DOHH2 (cell line): ENCODE data around the gene TCOF1.

Source experiments
- H3F3A ChIP-seq: fragments of 200-600 bp; sonication (generic), shearing (Covaris generic); 2 replicates; pipeline ENCODE4 v1.6.0; 2016; ENCODE audit warnings: antibody characterized with exemption, mild to moderate bottlenecking; ENCODE audit not compliant: control insufficient read depth, insufficient read depth
- H3K27ac ChIP-seq: fragments of 200-600 bp; sonication (generic); 2 replicates; pipeline ENCODE4 v1.5.1; 2014; ENCODE audit warnings: low read depth, mild to moderate bottlenecking, low read length, moderate library complexity
- H3K27me3 ChIP-seq: fragments of 200-600 bp; sonication (generic); 2 replicates; pipeline ENCODE4 v1.6.1; 2014; ENCODE audit warnings: mild to moderate bottlenecking, low read length, mixed read lengths; ENCODE audit not compliant: control insufficient read depth
- H3K36me3 ChIP-seq: fragments of 200-600 bp; sonication (generic); 2 replicates; pipeline ENCODE4 v1.6.1; 2014; ENCODE audit warnings: mild to moderate bottlenecking, low read length, moderate library complexity, mixed read lengths; ENCODE audit not compliant: control insufficient read depth
- H3K4me1 ChIP-seq: fragments of 200-600 bp; sonication (generic); 2 replicates; pipeline ENCODE4 v1.6.1; 2014; ENCODE audit warnings: mild to moderate bottlenecking, low read length, mixed read lengths; ENCODE audit not compliant: control insufficient read depth
- H3K4me2 ChIP-seq: fragments of 200-600 bp; sonication (generic); 2 replicates; pipeline ENCODE4 v1.6.0; 2014; ENCODE audit warnings: mild to moderate bottlenecking, low read length, moderate library complexity
- H3K4me3 ChIP-seq: fragments of 200-600 bp; sonication (generic); 2 replicates; pipeline ENCODE4 v1.5.1; 2014; ENCODE audit warnings: mild to moderate bottlenecking, low read length, mixed read lengths
- H3K79me2 ChIP-seq: fragments of 200-600 bp; sonication (generic); 2 replicates; pipeline ENCODE4 v1.6.1; 2014; ENCODE audit warnings: mild to moderate bottlenecking, low read length, mixed read lengths; ENCODE audit not compliant: control insufficient read depth
- H3K9me2 ChIP-seq: fragments of 200-600 bp; sonication (generic); replicated peaks from 2 replicates; pipeline ENCODE4 v1.6.1; 2014; ENCODE audit warnings: mild to moderate bottlenecking, low read length, mixed read lengths; ENCODE audit not compliant: control insufficient read depth
- H3K9me3 ChIP-seq: fragments of 200-600 bp; sonication (generic); 2 replicates; pipeline ENCODE4 v1.6.1; 2014; ENCODE audit warnings: antibody characterized with exemption, low read length, mixed read lengths; ENCODE audit not compliant: control insufficient read depth, insufficient read depth
- H4K20me1 ChIP-seq: fragments of 200-600 bp; sonication (generic); 2 replicates; pipeline ENCODE4 v1.6.0; 2014; ENCODE audit warnings: low read depth, mild to moderate bottlenecking, antibody characterized with exemption, low read length, moderate library complexity; ENCODE audit not compliant: control insufficient read depth, insufficient read depth
- EZH2phosphoT487 ChIP-seq: fragments of 200-600 bp; sonication (generic); IDR thresholded peaks from 2 replicates; pipeline ENCODE4 v1.6.1; 2017; ENCODE audit warnings: borderline replicate concordance, mild to moderate bottlenecking, antibody characterized with exemption, low read length, moderate library complexity, mixed read lengths
- TF ChIP-seq, protein P1 (sequence below): fragments of 200-600 bp; sonication (generic); IDR thresholded peaks from one replicate; pipeline ENCODE4 v1.5.1; 2014; ENCODE audit warnings: antibody characterized with exemption, mild to moderate bottlenecking, low read depth, low read length; ENCODE audit not compliant: poor library complexity, severe bottlenecking

TCOF1 gene

DNA sequence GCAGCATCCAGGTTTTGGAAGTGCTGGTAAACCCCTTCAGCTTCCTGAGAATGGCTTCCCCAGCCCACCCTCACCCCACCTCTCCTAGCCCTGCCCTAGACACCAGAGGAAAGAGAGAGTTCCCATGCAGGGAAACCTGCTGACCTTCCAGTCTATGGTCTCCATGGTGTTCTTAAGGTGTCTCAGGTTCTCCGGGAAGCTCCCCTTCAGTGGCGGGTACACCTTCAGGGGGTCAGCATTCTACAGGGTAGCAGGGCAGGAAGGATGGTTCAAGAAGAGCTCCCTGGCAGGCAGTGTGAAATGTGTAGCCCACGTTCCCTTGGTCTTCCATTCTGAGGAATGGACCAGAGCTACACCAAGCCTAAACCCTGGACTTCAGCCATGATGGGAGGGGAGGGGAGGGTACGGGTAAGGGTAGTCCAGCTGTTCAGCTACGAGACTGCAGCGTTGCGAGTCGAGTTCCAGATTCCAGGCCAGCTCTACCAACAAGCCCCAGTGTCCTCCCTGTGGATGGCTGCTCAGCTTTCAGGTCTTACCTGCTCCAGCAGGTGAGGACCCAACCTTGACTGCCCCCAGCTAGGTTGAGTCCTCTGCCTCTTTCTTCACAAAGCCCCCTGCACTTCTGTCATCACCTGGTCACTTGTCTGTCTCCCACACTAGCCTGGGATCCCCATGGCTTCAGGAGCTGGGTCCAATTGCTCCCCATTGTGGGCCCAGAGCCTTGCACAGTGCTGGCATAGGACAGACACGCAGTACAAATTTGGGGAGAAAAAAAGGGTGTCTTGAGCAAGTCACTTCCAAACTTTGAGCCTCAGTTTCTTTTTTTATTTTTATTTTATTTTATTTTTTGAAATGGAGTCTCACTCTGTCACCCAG, 47.7 kb downstream of the TCOF1 start:
- Histone ChIP-seq H3K36me3 (peaks cover 99% of the 10 kb centered on the region), H3K79me2 (peaks cover 43% of the 10 kb centered on the region), H3K27me3 (no peaks in the 10 kb centered on the region), H3K9me3 (no peaks in the 10 kb centered on the region), H3F3A (peaks cover 67% of the 10 kb centered on the region), H4K20me1 (peaks cover 20% of the 10 kb centered on the region; the same call in 1 of the 2 replicates), H3K9me2 (no peaks in the 10 kb centered on the region), H3K4me3 (no peak overlapping the region), H3K4me2 (no peak overlapping the region), H3K27ac (no peak overlapping the region), H3K4me1 (peaks cover 48% of the 10 kb centered on the region)
- TF ChIP-seq EZH2phosphoT487 = no peak
- TF ChIP-seq, protein P1, sequence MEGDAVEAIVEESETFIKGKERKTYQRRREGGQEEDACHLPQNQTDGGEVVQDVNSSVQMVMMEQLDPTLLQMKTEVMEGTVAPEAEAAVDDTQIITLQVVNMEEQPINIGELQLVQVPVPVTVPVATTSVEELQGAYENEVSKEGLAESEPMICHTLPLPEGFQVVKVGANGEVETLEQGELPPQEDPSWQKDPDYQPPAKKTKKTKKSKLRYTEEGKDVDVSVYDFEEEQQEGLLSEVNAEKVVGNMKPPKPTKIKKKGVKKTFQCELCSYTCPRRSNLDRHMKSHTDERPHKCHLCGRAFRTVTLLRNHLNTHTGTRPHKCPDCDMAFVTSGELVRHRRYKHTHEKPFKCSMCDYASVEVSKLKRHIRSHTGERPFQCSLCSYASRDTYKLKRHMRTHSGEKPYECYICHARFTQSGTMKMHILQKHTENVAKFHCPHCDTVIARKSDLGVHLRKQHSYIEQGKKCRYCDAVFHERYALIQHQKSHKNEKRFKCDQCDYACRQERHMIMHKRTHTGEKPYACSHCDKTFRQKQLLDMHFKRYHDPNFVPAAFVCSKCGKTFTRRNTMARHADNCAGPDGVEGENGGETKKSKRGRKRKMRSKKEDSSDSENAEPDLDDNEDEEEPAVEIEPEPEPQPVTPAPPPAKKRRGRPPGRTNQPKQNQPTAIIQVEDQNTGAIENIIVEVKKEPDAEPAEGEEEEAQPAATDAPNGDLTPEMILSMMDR = no peak

DNA sequence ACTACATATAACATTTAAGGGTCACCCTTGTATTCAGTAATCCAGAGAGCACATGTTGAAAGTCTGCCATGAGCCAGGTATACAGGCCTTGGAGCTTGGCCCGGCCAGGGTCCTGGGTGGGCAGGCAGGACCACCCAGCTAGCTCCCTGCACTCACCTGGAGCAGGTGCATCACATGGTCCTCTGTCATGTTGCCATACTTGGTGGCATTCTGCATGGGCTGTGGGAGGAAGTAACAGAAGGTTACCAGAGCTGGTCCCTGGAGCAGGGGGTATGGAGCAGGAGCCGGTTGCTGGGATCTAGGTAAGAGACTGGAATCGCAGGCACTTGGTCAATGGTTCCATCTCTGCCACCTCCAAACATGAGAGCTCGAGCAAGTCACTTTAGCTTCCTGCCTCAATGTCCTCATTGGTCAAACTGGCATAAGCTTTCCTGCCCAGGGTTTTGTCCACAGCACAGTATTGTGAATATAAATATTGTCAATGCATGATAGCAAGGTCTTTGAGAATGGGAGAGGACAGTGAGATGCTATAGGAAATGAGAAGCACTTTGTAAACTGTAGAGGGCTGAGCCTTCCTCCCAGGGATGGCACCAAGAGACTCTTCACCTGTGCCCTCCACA, 48.7 kb downstream of the TCOF1 start:
- H3K9me3 ChIP-seq = no peaks in the 10 kb centered on the region
- no peak overlapping the region for H3K4me3 ChIP-seq
- H3K36me3 ChIP-seq = peaks cover 98% of the 10 kb centered on the region
- TF ChIP-seq EZH2phosphoT487 = no peak
- TF ChIP-seq, protein P1 = no peak
- H3K4me1 ChIP-seq = peaks cover 50% of the 10 kb centered on the region
- H3K27ac ChIP-seq = 0 out of 2 replicates have a peak overlapping the region, but pooled peaks have one; percentile 19
- H3K9me2 ChIP-seq = no peaks in the 10 kb centered on the region
- peak overlapping the region; percentile 7; the same call in 1 of the 2 replicates for H3K4me2 ChIP-seq
- peaks cover 52% of the 10 kb centered on the region for H3K79me2 ChIP-seq
- H3K27me3 ChIP-seq = no peaks in the 10 kb centered on the region
- H3F3A ChIP-seq = peaks cover 65% of the 10 kb centered on the region
- peaks cover 23% of the 10 kb centered on the region; the same call in 1 of the 2 replicates for H4K20me1 ChIP-seq

DNA sequence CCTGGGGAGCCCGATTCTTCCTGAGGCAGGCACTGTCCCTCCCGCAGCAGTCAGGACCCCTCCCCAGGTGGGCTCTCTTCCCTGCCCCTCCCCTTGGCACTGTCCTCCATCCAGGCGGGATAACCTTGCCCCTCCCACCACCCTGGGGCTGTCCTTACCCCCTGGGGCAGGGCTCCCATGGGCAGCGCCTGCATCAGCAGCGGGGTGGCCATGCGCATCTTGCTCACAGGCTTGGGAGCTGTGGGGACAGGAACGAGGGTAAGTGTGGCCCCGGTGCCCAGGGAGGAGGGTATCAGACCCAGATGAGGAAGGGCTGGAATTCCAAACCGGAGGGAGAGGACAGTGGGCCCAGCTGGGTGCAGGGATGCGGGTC, 49.2 kb downstream of the TCOF1 start:
- Histone ChIP-seq H3K79me2 (peaks cover 56% of the 10 kb centered on the region), H3K4me1 (peaks cover 50% of the 10 kb centered on the region), H3K36me3 (peaks cover 98% of the 10 kb centered on the region), H3K4me2 (peak overlapping the region; percentile 16; the same call in 1 of the 2 replicates), H3K27ac (no peak overlapping the region), H3K27me3 (no peaks in the 10 kb centered on the region), H3K9me3 (no peaks in the 10 kb centered on the region), H3K4me3 (no peak overlapping the region), H3F3A (peaks cover 65% of the 10 kb centered on the region), H4K20me1 (peaks cover 27% of the 10 kb centered on the region; the same call in 1 of the 2 replicates), H3K9me2 (no peaks in the 10 kb centered on the region)
- TF ChIP-seq EZH2phosphoT487 = no peak
- TF ChIP-seq, protein P1 = no peak
